Measurements from ENCODE around the gene FNBP1L.
A peak's percentile ranks its signal among the peaks of the same experiment; 100 is the strongest.
"Not testable (repeated sequence)": the region's sequence is repeated elsewhere in the genome, so short reads cannot be mapped to it uniquely, and the experiment has no call there.

FNBP1L gene

GRCh38 chr1:93537924-93538323 lies 90.0 kb downstream of the FNBP1L start:
- peak; percentile 76 for DNase-seq

GRCh38 chr1:93541045-93541444 lies 93.1 kb downstream of the FNBP1L start:
- DNase-seq, result no peak

- DNase-seq, result peak; percentile 39
Measured at GRCh38 chr1:93542398-93542797, 94.5 kb downstream of the FNBP1L start.

DNA sequence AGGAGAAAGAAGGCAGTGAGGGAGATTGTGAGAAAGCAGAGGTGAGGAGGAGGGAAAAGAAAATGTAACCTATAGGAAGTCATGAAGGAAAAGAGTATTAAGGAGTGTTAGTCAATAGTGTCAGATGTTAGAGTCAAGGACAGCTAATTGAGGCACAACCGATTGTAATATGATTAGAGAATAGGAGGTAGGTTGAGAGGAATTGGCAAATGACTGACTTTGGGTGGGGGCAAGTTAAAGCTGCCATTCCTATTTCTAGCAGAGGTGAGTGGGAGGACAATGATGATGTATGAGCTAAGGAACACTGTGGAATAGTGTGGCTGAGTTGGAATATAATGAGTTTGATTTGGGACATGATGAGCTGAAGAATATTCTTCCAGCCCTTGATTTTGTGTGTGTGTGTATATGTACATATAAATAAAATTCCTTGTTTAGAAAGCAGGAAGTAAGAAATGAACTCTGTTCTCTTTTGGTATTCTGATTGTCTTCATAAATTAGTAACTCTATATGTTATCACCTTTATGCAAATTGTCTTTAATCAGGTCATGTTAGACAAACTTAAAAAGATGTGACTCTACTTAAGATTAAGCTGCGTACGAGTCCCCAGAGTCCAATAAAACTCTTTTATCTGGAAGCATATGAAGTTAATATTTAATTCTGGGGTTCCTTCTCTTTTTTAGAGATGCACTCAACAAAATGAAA lies 98.4 kb downstream of the FNBP1L start:
- no peak for DNase-seq

- no peak for DNase-seq
Measured at GRCh38 chr1:93549131-93549530, 101.2 kb downstream of the FNBP1L start.

GRCh38 chr1:93549811-93550210 lies 101.9 kb downstream of the FNBP1L start:
- no peak for DNase-seq

DNA sequence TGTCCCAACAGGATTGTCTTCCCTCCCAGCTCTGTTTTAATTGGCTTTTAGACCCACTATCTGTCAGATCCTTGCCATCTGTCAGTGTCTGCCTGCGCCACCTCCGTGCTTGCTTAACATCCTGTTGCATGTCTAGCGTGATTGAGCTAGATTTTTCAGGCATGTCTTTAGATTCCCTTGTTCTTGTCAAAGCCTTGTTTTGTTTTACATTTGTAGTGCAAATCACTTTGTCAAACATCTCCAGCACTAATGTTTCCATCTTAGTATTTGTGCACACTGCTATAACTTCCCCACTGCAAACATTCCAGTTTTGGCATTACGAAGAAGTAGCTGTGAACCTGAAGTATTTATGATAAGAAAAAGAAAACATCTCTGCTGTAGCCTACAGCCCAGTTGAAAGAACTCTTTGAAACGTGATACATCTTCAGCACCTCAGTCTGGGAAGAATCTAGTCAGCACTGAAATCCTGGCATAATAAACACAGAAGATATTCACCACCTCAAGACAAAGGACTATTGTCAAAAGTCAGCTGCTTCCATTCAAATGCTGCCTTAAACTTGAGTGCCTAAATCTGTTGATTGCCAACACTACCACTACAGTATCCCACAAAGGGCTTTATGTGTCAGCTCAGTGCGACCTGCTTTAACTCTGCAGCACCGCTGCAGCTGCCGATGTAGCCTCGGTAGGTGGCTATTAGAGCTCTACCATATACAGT lies 105.0 kb downstream of the FNBP1L start:
- DNase-seq, result peak; percentile 83

DNA sequence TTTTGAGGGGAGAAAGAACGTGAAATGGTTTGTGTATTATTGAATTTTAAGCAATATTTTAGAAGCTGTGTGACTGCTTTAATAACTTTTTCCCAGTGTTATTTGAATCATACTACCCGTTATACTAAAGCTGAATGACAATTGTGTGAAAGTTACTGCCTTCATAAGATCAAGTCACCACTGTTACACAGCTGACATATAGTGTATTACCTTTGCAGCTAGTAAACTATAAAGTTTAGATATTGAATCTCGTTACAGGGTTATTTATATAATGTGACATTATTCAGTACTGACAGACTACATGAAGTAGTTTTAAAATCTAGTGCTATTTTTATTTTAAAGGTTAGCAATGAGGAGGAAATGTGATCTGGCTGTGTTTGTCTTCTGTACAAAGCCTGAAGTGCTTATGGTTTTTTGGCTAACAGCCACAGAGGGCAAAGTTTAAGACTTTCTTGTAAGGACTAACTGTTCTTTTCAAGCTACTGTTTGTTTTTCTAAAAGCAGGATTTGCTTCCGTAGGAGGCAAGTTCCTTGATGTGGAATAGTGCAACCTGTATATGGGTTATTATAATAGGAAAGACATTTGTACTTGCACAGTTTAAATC lies 106.1 kb downstream of the FNBP1L start:
- not testable (repeated sequence) for DNase-seq

- DNase-seq, result no peak
Measured at GRCh38 chr1:93554883-93555872, 107.3 kb downstream of the FNBP1L start.

DNA sequence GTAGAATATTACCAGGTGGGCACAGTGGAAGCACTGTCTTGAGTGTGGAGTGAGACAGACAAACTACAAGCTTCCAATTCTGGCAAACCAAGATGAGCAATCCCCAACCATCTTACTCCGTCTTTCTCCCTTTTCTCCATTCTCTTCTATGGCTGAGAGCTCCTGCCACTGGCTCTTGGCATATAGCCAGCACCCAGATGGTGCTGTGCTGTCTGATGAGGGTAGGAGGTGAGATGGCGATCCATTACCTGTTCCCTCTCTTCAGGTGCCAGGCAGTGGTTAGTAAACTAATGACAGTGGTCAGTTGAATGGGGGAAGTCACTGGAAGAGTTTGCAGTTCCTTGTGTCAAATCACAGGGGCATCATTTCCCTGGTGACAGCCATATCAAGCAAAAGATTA lies 108.4 kb downstream of the FNBP1L start:
- no peak for DNase-seq

DNA sequence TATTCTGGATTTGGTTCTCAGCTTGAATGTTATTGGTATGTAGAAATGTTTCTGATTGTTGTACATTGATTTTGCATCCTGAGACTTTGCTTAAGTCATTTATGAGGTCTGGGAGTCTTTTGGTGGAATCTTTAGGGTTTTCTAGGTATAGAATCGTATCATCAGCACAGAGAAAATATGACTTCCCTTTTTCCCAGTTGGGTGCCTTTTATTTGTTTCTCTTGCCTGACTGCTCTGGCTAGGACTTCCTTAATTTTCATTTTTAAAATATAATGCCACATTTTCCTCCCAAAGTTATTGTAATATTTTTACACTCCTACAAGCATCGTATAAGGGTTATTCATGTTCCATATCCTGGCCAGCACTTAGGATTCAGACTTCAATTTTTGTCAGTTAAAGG lies 111.1 kb downstream of the FNBP1L start:
- DNase-seq, result no peak

GRCh38 chr1:93559695-93560094 lies 111.8 kb downstream of the FNBP1L start:
- no peak for DNase-seq

GRCh38 chr1:93565496-93566206 lies 117.7 kb downstream of the FNBP1L start:
- peak; percentile 78 for DNase-seq

GRCh38 chr1:93566227-93566626 lies 118.3 kb downstream of the FNBP1L start:
- peak; percentile 35 for DNase-seq

DNA sequence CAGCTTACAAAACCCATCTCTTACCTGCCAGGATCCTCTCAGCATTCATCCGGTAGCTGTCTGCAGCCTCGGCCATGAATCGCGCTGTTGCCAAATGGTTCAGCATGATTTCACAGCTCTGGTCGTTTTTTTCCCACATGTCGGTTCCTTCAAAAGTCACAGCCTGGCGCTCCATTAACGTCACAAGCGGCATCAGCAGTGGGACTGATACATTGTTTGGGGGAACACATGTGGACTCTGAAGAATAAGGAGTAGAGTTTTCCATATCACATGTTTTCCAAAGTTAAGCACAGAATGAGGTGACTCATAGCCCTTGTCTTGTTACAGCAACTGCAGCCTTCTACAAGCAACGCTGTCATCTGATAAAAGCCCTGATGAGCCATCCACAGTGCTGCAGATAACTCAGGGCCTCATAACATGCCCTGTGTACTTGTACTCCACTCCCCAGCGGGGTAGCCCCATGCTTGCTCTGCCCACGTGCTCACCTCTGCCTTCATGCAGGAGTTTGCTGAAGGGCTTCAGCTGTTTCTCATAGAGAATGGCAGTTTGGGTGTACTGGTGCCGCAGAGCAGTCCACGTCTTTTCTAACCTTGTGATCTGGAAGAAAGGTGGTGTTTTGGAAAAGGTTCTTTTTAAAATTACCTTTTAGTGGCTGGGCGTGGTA lies 119.5 kb downstream of the FNBP1L start:
- DNase-seq, result peak; percentile 92

GRCh38 chr1:93569489-93569888 lies 121.6 kb downstream of the FNBP1L start:
- no peak for DNase-seq

DNA sequence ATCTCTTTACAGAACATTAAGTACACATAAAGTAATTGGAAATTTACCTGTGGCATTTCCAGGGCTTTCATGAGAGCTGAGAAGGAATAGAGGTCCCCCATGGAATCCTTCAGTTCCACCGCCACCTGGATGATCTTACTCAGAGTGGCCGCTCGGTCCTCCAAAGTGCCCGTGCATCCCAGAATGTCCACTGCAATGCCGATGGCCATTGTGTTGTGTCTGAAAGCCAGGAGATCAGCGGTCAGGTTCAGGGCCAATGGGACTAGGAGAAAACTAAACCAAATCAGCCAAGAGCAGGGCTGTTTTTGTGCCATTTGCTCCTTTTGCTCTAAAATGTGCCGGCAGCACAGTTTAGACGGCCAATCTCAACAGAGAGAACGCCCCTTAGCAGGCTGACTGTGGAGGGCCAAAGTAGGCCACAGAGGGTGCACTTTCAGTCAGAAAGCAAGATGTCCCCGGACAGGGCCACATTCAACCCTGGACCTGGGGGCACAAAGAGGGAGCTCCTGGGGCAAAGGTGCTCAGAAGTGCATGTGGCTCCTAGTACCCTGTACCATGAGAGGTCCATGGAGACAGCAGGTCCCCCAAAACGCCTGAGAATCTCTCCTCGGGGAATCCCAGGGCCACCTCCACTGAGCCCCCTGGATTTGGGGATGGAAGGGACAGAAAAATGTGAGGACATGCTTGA lies 123.8 kb downstream of the FNBP1L start:
- no peak for DNase-seq

DNA sequence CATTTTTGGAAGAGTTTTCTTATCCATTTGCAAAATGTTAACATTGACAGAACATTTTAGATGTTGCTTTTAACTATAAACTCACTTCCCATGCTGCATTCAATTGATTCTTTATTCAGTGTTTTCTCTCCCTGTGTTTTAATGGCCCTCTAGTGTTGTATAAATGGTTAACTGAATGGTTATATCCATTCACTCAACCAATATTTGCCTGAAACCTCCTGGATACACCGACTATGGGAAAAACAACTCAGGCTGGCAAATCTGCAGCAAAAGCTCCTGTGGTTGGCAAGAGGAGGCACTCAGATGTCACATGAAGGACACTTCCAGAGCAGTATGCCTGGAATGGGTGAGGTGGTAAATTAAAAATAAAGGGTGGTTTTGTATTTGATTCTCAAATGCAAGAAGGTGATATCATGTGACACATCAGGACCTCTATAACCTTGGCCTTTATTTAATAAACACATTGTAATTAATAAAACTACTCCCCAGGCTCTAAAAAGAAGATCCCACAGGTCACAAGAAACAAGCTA lies 126.1 kb downstream of the FNBP1L start:
- no peak for DNase-seq

DNA sequence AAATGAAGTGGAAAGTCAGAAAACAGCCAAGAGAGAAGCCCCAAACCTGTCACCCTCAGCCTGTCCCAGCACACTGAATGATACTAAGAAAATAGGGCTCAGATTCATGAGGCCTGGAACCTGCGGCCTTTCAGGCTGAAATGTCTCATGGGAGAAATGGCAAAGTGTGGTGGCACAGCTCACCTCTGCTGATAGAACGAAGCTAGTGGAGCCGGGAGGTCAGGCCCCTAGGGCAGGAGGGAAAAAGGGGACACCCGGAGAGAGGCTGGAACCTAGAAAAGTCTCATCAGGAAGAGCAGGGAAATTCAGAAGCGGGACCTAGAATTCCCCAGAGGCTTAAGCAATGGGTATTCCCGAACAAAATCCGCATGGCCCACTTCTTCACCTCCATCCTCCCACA lies 126.6 kb downstream of the FNBP1L start:
- DNase-seq, result no peak

DNA sequence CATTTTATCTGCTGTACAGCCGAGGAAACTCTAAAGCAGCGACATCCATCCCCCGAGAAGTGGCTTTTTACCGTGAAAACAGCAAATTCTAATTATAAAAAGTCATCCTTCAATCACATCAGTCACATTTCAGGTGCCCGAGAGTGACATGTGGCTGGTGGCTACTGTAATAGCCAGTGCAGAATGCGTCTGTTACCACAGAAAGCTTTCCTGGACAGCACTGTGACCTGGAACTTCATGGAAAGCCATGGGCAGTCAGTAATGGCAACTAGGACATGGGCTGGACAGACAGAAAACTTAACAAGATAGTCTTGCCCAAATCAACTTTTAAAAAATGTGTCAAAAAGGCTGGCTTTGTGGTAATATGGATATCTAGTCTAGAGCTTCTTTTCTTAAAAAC lies 127.1 kb downstream of the FNBP1L start:
- no peak for DNase-seq
